H1 (cell line): ENCODE results near the gene WIPF3. TPM values are rescaled to one million over a fixed set of nuclear protein-coding genes. Genes with fewer than 3 reads are reported as not detected.

Experiments
- CBX8 ChIP-seq: fragments of 300-800, 300-1000 bp; sonication (generic); IDR thresholded peaks from 2 replicates; pipeline ENCODE4 v1.7.1; 2016; ENCODE audit warnings: low read depth, low read length, borderline replicate concordance
- CEBPB ChIP-seq: IDR thresholded peaks from 2 replicates; pipeline ENCODE4 v1.6.1; 2012; ENCODE audit warnings: low read depth, low read length
- HDAC6 ChIP-seq: IDR thresholded peaks from one replicate; pipeline ENCODE4 v1.7.1; 2012; ENCODE audit warnings: low read depth, mild to moderate bottlenecking, inconsistent platforms, low read length, moderate library complexity
- PHF8 ChIP-seq: fragments of 200-600 bp; sonication (generic); conservative IDR thresholded peaks from 2 replicates; pipeline ENCODE4 v1.7.1; 2012; ENCODE audit warnings: low read depth, mild to moderate bottlenecking, inconsistent platforms, low read length, moderate library complexity
- POLR2AphosphoS5 ChIP-seq: IDR thresholded peaks from 2 replicates; pipeline ENCODE4 v1.6.1; 2011; ENCODE audit warnings: low read depth, low read length
- SIRT6 ChIP-seq: IDR thresholded peaks from one replicate; pipeline ENCODE4 v1.7.1; 2012; ENCODE audit warnings: low read length, inconsistent platforms
- polyA plus RNA-seq, 7 experiments: library from polyadenylated mRNA; depleted of rRNA in 3 of 7; stranded (reverse) in 5 of 7; unstranded in 2 of 7; fragments of >200 nt in 5 of 7; fragments of 200-250 nt in 2 of 7; gene quantifications; 1 replicate in 5 of 7; 2 replicates in 1 of 7; 4 replicates in 1 of 7; pipeline versions ENCODE4 v1.2.1 to v1.2.3, GENCODE V29; 2011 to 2013; ENCODE audit warnings: missing spikeins in 2 of 7, mixed read lengths in 2 of 7
- total RNA-seq: library from RNA; stranded (reverse); fragmentation: NEBNext Ultra II Directional; extraction: Animal tissue kit (Norgen Biotek cat#: 25700); gene quantifications from 2 replicates; pipeline ENCODE4 v1.2.1, GENCODE V29; 2021
- TF ChIP-seq, protein P1 (sequence below): fragments of 300-600 bp; sonication (generic); IDR thresholded peaks from 2 replicates; pipeline ENCODE4 v1.7.1; 2012; ENCODE audit warnings: low read length, moderate library complexity, mild to moderate bottlenecking, inconsistent platforms; ENCODE audit not compliant: insufficient replicate concordance

The WIPF3 gene
- total and polyA plus RNA-seq, 2 of the 8 experiments (the other 6 are each of a cell fraction or from before 2014, with no cell fraction given), result 5.0 to 12.1 TPM

DNA sequence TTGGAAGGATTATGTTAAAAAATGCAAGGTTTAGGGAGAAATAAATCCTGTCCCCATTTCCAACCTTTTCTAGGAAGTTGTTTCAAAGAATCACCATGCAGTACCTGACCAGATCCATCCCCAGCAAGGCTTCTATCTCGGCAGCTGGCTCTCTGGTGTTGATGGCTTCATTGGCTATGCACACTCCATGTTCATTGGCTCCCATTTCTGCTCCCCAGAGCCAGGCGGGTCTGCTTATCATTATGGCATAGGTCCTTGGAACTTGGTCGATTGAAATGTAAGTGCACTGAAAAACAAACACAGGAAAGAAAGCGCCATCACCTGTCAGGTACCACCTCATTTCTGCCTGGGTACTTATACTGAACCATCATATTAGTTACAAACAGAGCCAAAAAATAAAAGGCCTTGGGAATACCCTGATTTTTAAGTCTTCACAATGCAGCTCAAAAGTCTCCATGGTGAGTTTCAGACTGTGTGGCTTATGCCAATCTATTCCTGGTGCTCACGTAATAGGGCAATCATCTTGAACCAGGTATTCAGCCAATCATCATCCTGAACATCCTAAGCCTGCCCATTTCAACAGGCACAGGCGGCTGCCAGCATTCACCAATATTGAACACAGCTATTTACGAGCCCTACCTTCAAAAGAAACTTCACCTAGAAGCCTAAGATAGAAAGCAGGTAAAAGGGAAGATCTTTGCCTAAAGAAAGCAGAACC is 148.9 kb downstream of the WIPF3 start (continued):
- TF ChIP-seq, protein P1, sequence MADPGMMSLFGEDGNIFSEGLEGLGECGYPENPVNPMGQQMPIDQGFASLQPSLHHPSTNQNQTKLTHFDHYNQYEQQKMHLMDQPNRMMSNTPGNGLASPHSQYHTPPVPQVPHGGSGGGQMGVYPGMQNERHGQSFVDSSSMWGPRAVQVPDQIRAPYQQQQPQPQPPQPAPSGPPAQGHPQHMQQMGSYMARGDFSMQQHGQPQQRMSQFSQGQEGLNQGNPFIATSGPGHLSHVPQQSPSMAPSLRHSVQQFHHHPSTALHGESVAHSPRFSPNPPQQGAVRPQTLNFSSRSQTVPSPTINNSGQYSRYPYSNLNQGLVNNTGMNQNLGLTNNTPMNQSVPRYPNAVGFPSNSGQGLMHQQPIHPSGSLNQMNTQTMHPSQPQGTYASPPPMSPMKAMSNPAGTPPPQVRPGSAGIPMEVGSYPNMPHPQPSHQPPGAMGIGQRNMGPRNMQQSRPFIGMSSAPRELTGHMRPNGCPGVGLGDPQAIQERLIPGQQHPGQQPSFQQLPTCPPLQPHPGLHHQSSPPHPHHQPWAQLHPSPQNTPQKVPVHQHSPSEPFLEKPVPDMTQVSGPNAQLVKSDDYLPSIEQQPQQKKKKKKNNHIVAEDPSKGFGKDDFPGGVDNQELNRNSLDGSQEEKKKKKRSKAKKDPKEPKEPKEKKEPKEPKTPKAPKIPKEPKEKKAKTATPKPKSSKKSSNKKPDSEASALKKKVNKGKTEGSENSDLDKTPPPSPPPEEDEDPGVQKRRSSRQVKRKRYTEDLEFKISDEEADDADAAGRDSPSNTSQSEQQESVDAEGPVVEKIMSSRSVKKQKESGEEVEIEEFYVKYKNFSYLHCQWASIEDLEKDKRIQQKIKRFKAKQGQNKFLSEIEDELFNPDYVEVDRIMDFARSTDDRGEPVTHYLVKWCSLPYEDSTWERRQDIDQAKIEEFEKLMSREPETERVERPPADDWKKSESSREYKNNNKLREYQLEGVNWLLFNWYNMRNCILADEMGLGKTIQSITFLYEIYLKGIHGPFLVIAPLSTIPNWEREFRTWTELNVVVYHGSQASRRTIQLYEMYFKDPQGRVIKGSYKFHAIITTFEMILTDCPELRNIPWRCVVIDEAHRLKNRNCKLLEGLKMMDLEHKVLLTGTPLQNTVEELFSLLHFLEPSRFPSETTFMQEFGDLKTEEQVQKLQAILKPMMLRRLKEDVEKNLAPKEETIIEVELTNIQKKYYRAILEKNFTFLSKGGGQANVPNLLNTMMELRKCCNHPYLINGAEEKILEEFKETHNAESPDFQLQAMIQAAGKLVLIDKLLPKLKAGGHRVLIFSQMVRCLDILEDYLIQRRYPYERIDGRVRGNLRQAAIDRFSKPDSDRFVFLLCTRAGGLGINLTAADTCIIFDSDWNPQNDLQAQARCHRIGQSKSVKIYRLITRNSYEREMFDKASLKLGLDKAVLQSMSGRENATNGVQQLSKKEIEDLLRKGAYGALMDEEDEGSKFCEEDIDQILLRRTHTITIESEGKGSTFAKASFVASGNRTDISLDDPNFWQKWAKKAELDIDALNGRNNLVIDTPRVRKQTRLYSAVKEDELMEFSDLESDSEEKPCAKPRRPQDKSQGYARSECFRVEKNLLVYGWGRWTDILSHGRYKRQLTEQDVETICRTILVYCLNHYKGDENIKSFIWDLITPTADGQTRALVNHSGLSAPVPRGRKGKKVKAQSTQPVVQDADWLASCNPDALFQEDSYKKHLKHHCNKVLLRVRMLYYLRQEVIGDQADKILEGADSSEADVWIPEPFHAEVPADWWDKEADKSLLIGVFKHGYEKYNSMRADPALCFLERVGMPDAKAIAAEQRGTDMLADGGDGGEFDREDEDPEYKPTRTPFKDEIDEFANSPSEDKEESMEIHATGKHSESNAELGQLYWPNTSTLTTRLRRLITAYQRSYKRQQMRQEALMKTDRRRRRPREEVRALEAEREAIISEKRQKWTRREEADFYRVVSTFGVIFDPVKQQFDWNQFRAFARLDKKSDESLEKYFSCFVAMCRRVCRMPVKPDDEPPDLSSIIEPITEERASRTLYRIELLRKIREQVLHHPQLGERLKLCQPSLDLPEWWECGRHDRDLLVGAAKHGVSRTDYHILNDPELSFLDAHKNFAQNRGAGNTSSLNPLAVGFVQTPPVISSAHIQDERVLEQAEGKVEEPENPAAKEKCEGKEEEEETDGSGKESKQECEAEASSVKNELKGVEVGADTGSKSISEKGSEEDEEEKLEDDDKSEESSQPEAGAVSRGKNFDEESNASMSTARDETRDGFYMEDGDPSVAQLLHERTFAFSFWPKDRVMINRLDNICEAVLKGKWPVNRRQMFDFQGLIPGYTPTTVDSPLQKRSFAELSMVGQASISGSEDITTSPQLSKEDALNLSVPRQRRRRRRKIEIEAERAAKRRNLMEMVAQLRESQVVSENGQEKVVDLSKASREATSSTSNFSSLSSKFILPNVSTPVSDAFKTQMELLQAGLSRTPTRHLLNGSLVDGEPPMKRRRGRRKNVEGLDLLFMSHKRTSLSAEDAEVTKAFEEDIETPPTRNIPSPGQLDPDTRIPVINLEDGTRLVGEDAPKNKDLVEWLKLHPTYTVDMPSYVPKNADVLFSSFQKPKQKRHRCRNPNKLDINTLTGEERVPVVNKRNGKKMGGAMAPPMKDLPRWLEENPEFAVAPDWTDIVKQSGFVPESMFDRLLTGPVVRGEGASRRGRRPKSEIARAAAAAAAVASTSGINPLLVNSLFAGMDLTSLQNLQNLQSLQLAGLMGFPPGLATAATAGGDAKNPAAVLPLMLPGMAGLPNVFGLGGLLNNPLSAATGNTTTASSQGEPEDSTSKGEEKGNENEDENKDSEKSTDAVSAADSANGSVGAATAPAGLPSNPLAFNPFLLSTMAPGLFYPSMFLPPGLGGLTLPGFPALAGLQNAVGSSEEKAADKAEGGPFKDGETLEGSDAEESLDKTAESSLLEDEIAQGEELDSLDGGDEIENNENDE, result no peak
- TF ChIP-seq CEBPB (no peak), CBX8 (no peak), HDAC6 (no peak), SIRT6 (no peak), PHF8 (no peak), POLR2AphosphoS5 (no peak)
